CD4-positive, alpha-beta T cell (primary cell): Measurements from ENCODE around the gene AP2A1. TPM values are rescaled to one million over a fixed set of nuclear protein-coding genes. Genes with fewer than 3 reads are reported as not detected.

Experiments
- ATAC-seq: fragments of 200-7000 bp; cut with Tn5 transposase; one replicate; pipeline ENCODE4 v1.10.0; 2022; ENCODE audit warnings: mild to moderate bottlenecking; ENCODE audit not compliant: poor library complexity
- CTCF ChIA-PET: fragments of 350-600 bp; sonication (Branson Sonifier 250); formaldehyde crosslinking; loops from one replicate; lab custom pipeline; 2021; ENCODE audit warnings: antibody characterized with exemption, inconsistent platforms; lab: Charles Lee
- POLR2A ChIA-PET: fragments of 350-600 bp; sonication (Branson Sonifier 250); formaldehyde crosslinking; loops from one replicate; lab custom pipeline; 2021; ENCODE audit warnings: antibody characterized with exemption, inconsistent platforms; lab: Charles Lee
- DNase-seq, 14 experiments: peaks; one replicate each; pipeline ENCODE4 v3.0.0-alpha.2; 2013 to 2020; ENCODE audit warnings: mixed read lengths in 2 of 14
- H3K27ac ChIP-seq, 2 donors: one replicate each; pipeline versions ENCODE4 v1.5.1 to v1.7.0; 2013; ENCODE audit warnings: low read length in 2 of 2, low read depth in 1 of 2, mild to moderate bottlenecking in 1 of 2
- H3K27me3 ChIP-seq, 2 experiments: 1 replicate in 1 of 2; 2 replicates in 1 of 2; pipeline versions ENCODE4 v1.6.1 to v1.7.0; 2013; ENCODE audit warnings: low read length in 2 of 2, control low read depth in 1 of 2, mild to moderate bottlenecking in 1 of 2, moderate library complexity in 1 of 2; ENCODE audit not compliant: insufficient read depth in 2 of 2, control insufficient read depth in 1 of 2
- H3K36me3 ChIP-seq: one replicate; pipeline ENCODE4 v1.6.1; 2013; ENCODE audit warnings: low read length, control low read depth; ENCODE audit not compliant: insufficient read depth
- H3K4me1 ChIP-seq: one replicate; pipeline ENCODE4 v1.6.1; 2013; ENCODE audit warnings: low read length, control low read depth; ENCODE audit not compliant: insufficient read depth
- H3K4me3 ChIP-seq: one replicate; pipeline ENCODE4 v1.5.1; 2013; ENCODE audit warnings: mild to moderate bottlenecking, low read length, moderate library complexity
- H3K9me3 ChIP-seq, 2 experiments: 1 replicate in 1 of 2; 2 replicates in 1 of 2; pipeline versions ENCODE4 v1.6.1 to v1.7.0; 2013; ENCODE audit warnings: low read length in 2 of 2, mild to moderate bottlenecking in 2 of 2, control low read depth in 1 of 2, moderate library complexity in 1 of 2; ENCODE audit not compliant: control insufficient read depth in 1 of 2, insufficient read depth in 1 of 2
- H3K27ac Mint-ChIP-seq: one replicate; pipeline ENCODE4 v1.8.0; 2020; ENCODE audit warnings: mixed read lengths
- H3K27me3 Mint-ChIP-seq: one replicate; pipeline ENCODE4 v1.8.0; 2021; ENCODE audit warnings: mixed read lengths
- H3K36me3 Mint-ChIP-seq: one replicate; pipeline ENCODE4 v1.8.0; 2021; ENCODE audit warnings: low read depth, mixed read lengths
- H3K4me1 Mint-ChIP-seq: one replicate; pipeline ENCODE4 v1.8.0; 2021; ENCODE audit warnings: low read depth, mixed read lengths
- H3K4me3 Mint-ChIP-seq: one replicate; pipeline ENCODE4 v1.8.0; 2020; ENCODE audit warnings: mild to moderate bottlenecking, mixed read lengths
- H3K9me3 Mint-ChIP-seq: one replicate; pipeline ENCODE4 v1.8.0; 2020; ENCODE audit warnings: mixed read lengths
- intact Hi-C, 2 experiments: fragments of 100-400 bp; cut with DNase I in 1 of 2; cut with micrococcal nuclease in 1 of 2; formaldehyde crosslinking; loops; one replicate each; pipeline versions ENCODE4 v1.15.1 to v1.9.0; 2023 to 2025; cut with DNase I, micrococcal nuclease
- total RNA-seq, 174 experiments: library from RNA in 2 of 174; stranded (reverse) in 2 of 174; gene quantifications; one replicate each; pipeline ENCODE4 v1.2.3 and lab custom pipeline; 2021 to 2026
- TF ChIP-seq, protein P1 (sequence below): fragments of 200-600 bp; IDR thresholded peaks from one replicate; pipeline ENCODE4 v1.8.0; 2022; ENCODE audit warnings: antibody characterized with exemption, mild to moderate bottlenecking

AP2A1 gene
- total RNA-seq, 2 experiments from 2014 or later, result 28.2 to 28.9 TPM

GRCh38 chr19:49727217-49728030, 39.4 kb upstream of the AP2A1 start:
- ChIA-PET POLR2A (no interaction called here), CTCF (no interaction called here)
- Mint-ChIP-seq H3K36me3 (peaks cover 16% of the 10 kb centered on the region), H3K27me3 (no peaks in the 10 kb centered on the region), H3K9me3 (no peaks in the 10 kb centered on the region), H3K4me1 (no peaks in the 10 kb centered on the region), H3K27ac (no peak overlapping the region), H3K4me3 (no peak overlapping the region)
- Histone ChIP-seq H3K27ac (no peak overlapping the region), H3K36me3 (no peaks in the 10 kb centered on the region), H3K9me3 (no peaks in the 10 kb centered on the region), H3K27me3 (no peaks in the 10 kb centered on the region), H3K4me3 (no peak overlapping the region), H3K4me1 (no peaks in the 10 kb centered on the region)
- intact Hi-C loops, result no loop called here
- ATAC-seq (no peak), DNase-seq (no peak)
- TF ChIP-seq, protein P1, sequence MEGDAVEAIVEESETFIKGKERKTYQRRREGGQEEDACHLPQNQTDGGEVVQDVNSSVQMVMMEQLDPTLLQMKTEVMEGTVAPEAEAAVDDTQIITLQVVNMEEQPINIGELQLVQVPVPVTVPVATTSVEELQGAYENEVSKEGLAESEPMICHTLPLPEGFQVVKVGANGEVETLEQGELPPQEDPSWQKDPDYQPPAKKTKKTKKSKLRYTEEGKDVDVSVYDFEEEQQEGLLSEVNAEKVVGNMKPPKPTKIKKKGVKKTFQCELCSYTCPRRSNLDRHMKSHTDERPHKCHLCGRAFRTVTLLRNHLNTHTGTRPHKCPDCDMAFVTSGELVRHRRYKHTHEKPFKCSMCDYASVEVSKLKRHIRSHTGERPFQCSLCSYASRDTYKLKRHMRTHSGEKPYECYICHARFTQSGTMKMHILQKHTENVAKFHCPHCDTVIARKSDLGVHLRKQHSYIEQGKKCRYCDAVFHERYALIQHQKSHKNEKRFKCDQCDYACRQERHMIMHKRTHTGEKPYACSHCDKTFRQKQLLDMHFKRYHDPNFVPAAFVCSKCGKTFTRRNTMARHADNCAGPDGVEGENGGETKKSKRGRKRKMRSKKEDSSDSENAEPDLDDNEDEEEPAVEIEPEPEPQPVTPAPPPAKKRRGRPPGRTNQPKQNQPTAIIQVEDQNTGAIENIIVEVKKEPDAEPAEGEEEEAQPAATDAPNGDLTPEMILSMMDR, result no peak

GRCh38 chr19:49730166-49730565, 36.6 kb upstream of the AP2A1 start:
- ATAC-seq (no peak), DNase-seq (no peak)
- TF ChIP-seq, protein P1, result no peak
- H3K27me3 ChIP-seq, result no peaks in the 10 kb centered on the region
- no peak overlapping the region for H3K4me3 Mint-ChIP-seq
- H3K27ac ChIP-seq, result no peak overlapping the region
- H3K9me3 ChIP-seq, result no peaks in the 10 kb centered on the region
- no peak overlapping the region for H3K27ac Mint-ChIP-seq
- peaks cover 5% of the 10 kb centered on the region for H3K36me3 Mint-ChIP-seq
- intact Hi-C loops, result no loop called here
- no peaks in the 10 kb centered on the region for H3K4me1 ChIP-seq
- H3K27me3 Mint-ChIP-seq, result no peaks in the 10 kb centered on the region
- POLR2A ChIA-PET, result no interaction called here
- H3K9me3 Mint-ChIP-seq, result no peaks in the 10 kb centered on the region
- H3K4me3 ChIP-seq, result no peak overlapping the region
- no peaks in the 10 kb centered on the region for H3K4me1 Mint-ChIP-seq
- no peaks in the 10 kb centered on the region for H3K36me3 ChIP-seq
- CTCF ChIA-PET, result no interaction called here

DNA sequence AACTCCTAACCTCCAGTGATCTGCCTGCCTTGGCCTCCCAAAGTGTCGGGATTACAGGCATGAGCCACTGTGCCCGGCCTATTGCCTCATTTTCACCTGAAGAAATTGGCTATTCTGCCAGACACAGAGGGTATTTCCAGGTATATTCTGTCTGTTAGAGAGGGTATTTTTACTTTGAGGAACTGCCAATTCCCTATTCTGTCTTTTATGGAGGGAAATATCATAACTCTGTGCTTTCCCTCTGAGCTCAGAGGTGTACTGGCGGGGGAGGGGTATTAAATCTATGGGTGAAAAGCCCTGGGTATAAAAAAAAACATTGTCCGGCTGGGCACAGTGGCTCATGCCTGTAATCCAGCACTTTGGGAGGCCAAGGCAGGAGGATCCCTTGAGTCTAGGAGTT, 28.5 kb upstream of the AP2A1 start:
- no peak overlapping the region for H3K4me3 ChIP-seq
- TF ChIP-seq, protein P1, result no peak
- H3K27ac ChIP-seq, result no peak overlapping the region
- ChIA-PET POLR2A (no interaction called here), CTCF (no interaction called here)
- no peak for DNase-seq
- H3K9me3 ChIP-seq, result no peaks in the 10 kb centered on the region
- no peak overlapping the region for H3K4me3 Mint-ChIP-seq
- H3K27me3 ChIP-seq, result no peaks in the 10 kb centered on the region
- H3K4me1 ChIP-seq, result peaks cover 2% of the 10 kb centered on the region
- no peaks in the 10 kb centered on the region for H3K36me3 ChIP-seq
- no peaks in the 10 kb centered on the region for H3K4me1 Mint-ChIP-seq
- no peaks in the 10 kb centered on the region for H3K9me3 Mint-ChIP-seq
- H3K27me3 Mint-ChIP-seq, result no peaks in the 10 kb centered on the region
- ATAC-seq, result no peak
- intact Hi-C loops, result no loop called here
- no peaks in the 10 kb centered on the region for H3K36me3 Mint-ChIP-seq
- H3K27ac Mint-ChIP-seq, result no peak overlapping the region
